Activated CD4-positive, alpha-beta memory T cell treated with anti-CD3 and anti-CD28 coated beads for 36 hours (primary cell): ENCODE measurements around the gene TMC7. TPM values are rescaled to one million over a fixed set of nuclear protein-coding genes. Genes with fewer than 3 reads are reported as not detected.

Experiments used
- CTCF ChIA-PET: fragments of 350-600 bp; sonication (Branson Sonifier 250); formaldehyde crosslinking; loops from one replicate; lab custom pipeline; 2021; ENCODE audit warnings: antibody characterized with exemption, inconsistent platforms; lab: Charles Lee
- POLR2A ChIA-PET: fragments of 350-600 bp; sonication (Branson Sonifier 250); formaldehyde crosslinking; loops from one replicate; lab custom pipeline; 2021; ENCODE audit warnings: antibody characterized with exemption; lab: Charles Lee
- DNase-seq: peaks from one replicate; pipeline ENCODE4 v3.0.0-alpha.2; 2020
- H3K27ac Mint-ChIP-seq: one replicate; pipeline ENCODE4 v1.8.0; 2021; ENCODE audit warnings: mixed read lengths
- H3K27me3 Mint-ChIP-seq: one replicate; pipeline ENCODE4 v1.8.0; 2021; ENCODE audit warnings: mixed read lengths
- H3K36me3 Mint-ChIP-seq: one replicate; pipeline ENCODE4 v1.8.0; 2021; ENCODE audit warnings: mixed read lengths
- H3K4me1 Mint-ChIP-seq: one replicate; pipeline ENCODE4 v1.8.0; 2021; ENCODE audit warnings: low read depth, mixed read lengths
- H3K4me3 Mint-ChIP-seq: one replicate; pipeline ENCODE4 v1.8.0; 2021; ENCODE audit warnings: mild to moderate bottlenecking, mixed read lengths
- H3K9me3 Mint-ChIP-seq: one replicate; pipeline ENCODE4 v1.8.0; 2021; ENCODE audit warnings: mixed read lengths
- intact Hi-C: fragments of 100-400 bp; cut with micrococcal nuclease; formaldehyde crosslinking; loops from one replicate; pipeline ENCODE4 v1.15.1; 2023
- total RNA-seq, 2 experiments: library from RNA; stranded (reverse); gene quantifications; one replicate each; pipeline ENCODE4 v1.2.3, GENCODE V29; 2021

TMC7 gene
- total RNA-seq, 2 experiments from 2014 or later: not detected

DNA sequence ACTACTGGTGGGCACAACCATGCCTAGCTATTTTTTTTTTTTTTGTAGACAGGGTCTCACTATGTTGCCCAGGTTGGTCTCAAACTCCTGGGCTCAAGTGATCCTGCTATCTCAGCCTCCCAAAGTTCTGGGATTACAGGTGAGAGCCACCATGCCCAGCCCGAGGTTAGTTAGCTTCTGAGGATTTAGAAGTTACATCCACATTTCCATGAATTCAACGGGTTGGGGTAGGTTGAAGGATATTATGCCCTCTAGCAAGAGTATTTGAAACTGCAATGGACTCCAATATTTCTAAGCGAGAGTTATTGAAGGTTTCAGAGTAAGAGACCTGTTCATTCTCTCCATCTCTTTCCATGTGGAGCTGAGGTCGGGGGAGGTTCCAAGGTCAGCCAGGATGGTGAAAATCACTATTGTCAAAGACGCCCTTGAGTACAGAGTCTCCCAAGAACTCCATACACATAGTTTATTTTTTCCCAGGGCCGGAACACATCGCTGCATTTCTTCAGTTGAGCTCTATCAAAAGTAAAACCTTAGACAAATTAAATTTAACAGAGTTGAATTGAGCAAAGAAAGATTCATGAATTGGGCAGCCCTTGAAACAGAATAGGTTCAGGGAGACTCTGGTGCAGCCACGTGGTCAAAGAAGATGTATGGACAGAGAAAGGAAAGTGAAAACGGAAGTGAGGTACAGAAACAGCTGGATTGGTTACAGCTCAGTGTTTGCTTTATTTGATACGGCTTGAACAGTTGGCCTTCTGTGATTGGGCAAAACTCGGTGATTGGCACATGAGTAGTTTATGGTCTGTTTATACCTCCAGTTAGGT lies 111.0 kb downstream of the TMC7 start:
- ChIA-PET CTCF (interaction anchor here (0.6 to 2.6 kb wide), 8 partner anchors 9 to 150 kb away, joined by 3 to 14 read pairs (median 4); no protein-coding TSS in a partner anchor), POLR2A (interaction anchor here (0.6 to 1.5 kb wide), 2 partner anchors 19 to 429 kb away, joined by 3 read pairs; partner anchors contain the start of genes CCP110 and ITPRIPL2)
- DNase-seq: no peak
- Mint-ChIP-seq H3K27me3 (peaks cover 3% of the 10 kb centered on the region), H3K27ac (no peak overlapping the region), H3K4me3 (no peak overlapping the region), H3K36me3 (peaks cover 2% of the 10 kb centered on the region), H3K4me1 (peaks cover 7% of the 10 kb centered on the region), H3K9me3 (peaks cover 21% of the 10 kb centered on the region)
- intact Hi-C loops: no loop called here

DNA sequence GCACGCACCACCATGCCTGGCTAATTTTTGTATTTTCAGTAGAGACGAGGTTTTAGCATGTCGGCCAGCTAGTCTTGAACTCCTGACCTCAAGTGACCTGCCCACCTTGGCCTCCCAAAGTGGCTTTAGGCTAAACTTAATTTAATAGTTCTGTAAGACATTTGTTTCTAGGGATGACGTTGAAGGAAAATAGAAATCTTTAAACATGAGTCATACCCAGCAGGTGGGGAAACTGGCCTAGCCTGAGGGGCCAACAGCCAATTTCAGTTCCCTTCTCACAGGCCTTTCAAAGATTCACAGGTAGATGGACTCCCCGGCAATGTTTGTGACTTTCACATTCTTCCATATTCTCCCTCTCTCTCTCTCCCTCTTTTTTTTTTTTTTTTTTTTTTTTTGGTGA lies 111.9 kb downstream of the TMC7 start:
- H3K4me3 Mint-ChIP-seq: no peak overlapping the region
- no peak for DNase-seq
- peaks cover 7% of the 10 kb centered on the region for H3K4me1 Mint-ChIP-seq
- peaks cover 2% of the 10 kb centered on the region for H3K36me3 Mint-ChIP-seq
- ChIA-PET POLR2A (interaction anchor here (1.5 kb wide), 1 partner anchor 18 kb away, joined by 3 read pairs; the partner anchor contains the start of gene ITPRIPL2), CTCF (interaction anchor here (1.2 to 2.6 kb wide), 2 partner anchors 10 to 84 kb away, joined by 4 to 14 read pairs; no protein-coding TSS in a partner anchor)
- peaks cover 3% of the 10 kb centered on the region for H3K27me3 Mint-ChIP-seq
- peaks cover 20% of the 10 kb centered on the region for H3K9me3 Mint-ChIP-seq
- intact Hi-C loops: no loop called here
- no peak overlapping the region for H3K27ac Mint-ChIP-seq

DNA sequence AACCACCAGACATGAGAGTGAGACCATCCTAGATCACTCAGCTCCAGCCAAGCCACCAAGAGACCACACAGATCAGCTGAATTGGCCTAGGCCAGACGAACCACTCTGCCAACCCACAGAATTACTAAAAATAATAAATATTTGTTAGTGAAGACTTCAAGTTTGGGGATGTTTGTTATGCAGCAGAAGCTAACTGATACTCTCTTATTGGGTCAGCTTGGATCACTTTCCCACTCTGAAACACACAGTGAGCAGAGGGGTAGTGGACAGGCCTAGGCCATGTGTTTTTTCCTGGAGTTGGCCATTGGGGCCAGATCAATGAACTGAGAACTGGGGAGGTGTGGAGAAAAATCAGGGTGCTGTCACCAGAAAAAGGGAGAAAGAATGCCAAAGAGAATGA lies 114.4 kb downstream of the TMC7 start:
- H3K27me3 Mint-ChIP-seq: peaks cover 3% of the 10 kb centered on the region
- H3K4me1 Mint-ChIP-seq: peaks cover 7% of the 10 kb centered on the region
- no peak overlapping the region for H3K27ac Mint-ChIP-seq
- ChIA-PET POLR2A (no interaction called here), CTCF (interaction anchor here (1.2 kb wide), 1 partner anchor 12 kb away, joined by 3 read pairs; no protein-coding TSS in a partner anchor)
- peaks cover 2% of the 10 kb centered on the region for H3K36me3 Mint-ChIP-seq
- intact Hi-C loops: no loop called here
- H3K9me3 Mint-ChIP-seq: peaks cover 3% of the 10 kb centered on the region
- DNase-seq: no peak
- H3K4me3 Mint-ChIP-seq: no peak overlapping the region

DNA sequence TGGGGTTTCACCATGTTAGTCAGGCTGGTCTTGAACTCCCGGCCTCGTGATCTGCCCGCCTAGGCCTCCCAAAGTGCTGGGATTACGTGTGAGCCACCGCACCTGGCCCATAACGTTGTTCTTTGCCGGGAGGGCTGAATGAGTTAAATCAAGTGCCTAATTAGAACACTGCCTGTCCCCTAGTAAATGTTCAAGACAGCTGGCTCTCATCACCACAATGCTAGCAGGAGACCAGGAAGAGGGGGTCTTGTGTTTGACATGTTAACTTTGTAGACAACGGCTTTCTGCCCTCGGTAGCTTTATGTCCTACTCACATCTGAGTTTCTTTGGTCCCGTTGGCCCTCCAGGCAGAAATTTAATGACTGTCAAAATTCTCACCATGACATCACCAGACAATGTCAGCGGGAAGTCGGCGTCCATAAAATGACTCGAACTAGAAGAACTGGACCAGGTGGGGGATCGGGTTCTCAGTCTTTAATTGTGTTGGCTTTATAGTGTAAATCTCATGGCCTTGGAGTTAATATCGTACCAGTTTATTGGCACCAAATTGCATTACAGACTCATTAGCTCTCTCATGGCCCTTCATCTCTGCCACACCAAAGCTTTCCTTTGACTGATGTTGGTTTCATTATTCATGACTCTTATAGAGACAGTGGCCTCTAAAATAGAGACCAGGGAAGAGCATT lies 118.6 kb downstream of the TMC7 start:
- ChIA-PET POLR2A (no interaction called here), CTCF (no interaction called here)
- intact Hi-C loops: no loop called here
- Mint-ChIP-seq H3K4me1 (peaks cover under 1% of the 10 kb centered on the region), H3K9me3 (peaks cover 3% of the 10 kb centered on the region), H3K27me3 (peaks cover 4% of the 10 kb centered on the region), H3K27ac (no peak overlapping the region), H3K4me3 (no peak overlapping the region), H3K36me3 (peaks cover 2% of the 10 kb centered on the region)
- DNase-seq: no peak

DNA sequence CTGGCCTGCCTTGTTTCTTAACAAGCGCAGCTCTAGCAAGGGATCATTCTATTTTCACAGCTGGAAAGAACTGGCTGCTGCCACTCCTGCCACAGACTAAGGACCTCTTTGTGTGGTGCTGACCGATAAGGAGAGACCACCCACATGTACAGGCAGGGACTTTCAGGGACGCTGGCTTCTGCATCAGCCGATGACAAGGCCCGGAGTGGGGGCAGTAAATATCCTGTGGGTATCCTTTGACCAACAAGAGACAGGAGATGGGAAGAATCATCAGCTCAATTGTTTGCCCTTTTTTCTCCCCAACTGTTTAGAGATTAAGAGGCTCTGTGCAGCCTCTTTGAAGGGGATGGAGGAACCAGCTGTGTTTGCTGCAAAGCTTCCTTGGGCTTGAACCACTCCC lies 120.9 kb downstream of the TMC7 start:
- intact Hi-C loops: no loop called here
- DNase-seq: no peak
- Mint-ChIP-seq H3K27me3 (peaks cover 2% of the 10 kb centered on the region), H3K27ac (no peak overlapping the region), H3K4me3 (no peak overlapping the region), H3K9me3 (no peaks in the 10 kb centered on the region), H3K4me1 (peaks cover 5% of the 10 kb centered on the region), H3K36me3 (no peaks in the 10 kb centered on the region)
- POLR2A ChIA-PET: no interaction called here
- CTCF ChIA-PET: no interaction called here

DNA sequence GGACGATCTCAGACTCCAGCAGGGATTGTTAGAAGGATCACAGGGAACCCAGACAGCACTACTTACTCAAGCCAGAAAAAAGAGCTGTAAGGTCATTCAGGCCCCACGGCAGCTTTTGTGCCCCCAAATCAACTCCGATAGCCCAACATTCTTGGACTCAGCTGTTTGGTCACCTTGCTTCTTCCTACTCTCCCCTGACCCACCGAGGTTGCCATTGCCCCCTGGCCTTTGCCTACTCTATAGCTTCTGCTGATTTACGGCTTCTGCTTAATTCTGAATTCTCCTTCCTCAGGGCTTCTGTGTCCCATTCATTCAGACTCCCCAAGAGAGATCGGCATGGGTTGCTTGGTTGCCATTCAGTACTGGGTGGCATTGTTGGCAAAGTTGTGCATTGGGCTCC lies 121.4 kb downstream of the TMC7 start:
- intact Hi-C loops: no loop called here
- Mint-ChIP-seq H3K36me3 (no peaks in the 10 kb centered on the region), H3K9me3 (no peaks in the 10 kb centered on the region), H3K4me3 (no peak overlapping the region), H3K27me3 (peaks cover 2% of the 10 kb centered on the region), H3K27ac (no peak overlapping the region), H3K4me1 (peaks cover 5% of the 10 kb centered on the region)
- no peak for DNase-seq
- ChIA-PET POLR2A (no interaction called here), CTCF (no interaction called here)

DNA sequence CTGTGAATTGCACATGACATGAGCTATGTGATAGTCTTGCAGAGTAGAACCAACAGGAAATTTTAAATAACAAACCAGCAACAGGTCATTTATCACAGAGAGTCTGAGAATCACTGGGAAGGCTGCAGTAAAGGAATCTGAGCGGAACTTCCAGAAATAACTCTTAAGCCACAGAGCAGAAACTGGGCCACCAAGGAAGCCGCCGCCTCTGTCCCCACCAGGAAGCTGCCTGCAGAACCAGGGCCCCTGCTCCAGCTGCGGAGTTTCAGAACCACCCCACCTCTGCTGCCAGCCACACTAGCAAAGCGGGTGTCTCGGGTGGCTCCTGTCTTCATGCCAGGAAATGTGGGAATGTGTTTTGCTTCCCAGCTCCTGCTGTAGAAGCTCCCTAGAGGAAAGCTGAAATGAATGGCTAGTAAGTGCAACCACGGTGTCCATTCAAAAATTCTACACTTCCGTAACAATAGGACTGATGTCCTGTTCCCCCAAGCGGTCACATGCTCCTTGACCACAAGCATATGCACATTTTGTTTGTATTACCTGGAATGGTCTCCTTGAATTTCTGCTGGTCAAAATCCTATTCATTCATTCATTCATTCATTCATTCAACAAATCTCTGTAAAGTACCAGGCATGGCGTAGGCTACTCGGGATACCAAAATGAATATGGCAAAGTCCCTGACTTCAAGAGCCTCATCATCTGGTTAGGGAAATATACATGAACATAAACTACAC lies 122.3 kb downstream of the TMC7 start:
- Mint-ChIP-seq H3K36me3 (no peaks in the 10 kb centered on the region), H3K4me3 (no peak overlapping the region), H3K4me1 (peaks cover 5% of the 10 kb centered on the region), H3K27ac (no peak overlapping the region), H3K27me3 (peaks cover 2% of the 10 kb centered on the region), H3K9me3 (no peaks in the 10 kb centered on the region)
- ChIA-PET CTCF (no interaction called here), POLR2A (interaction anchor here (0.6 kb wide), 1 partner anchor 9 kb away, joined by 3 read pairs; no protein-coding TSS in a partner anchor)
- DNase-seq: no peak
- intact Hi-C loops: no loop called here

DNA sequence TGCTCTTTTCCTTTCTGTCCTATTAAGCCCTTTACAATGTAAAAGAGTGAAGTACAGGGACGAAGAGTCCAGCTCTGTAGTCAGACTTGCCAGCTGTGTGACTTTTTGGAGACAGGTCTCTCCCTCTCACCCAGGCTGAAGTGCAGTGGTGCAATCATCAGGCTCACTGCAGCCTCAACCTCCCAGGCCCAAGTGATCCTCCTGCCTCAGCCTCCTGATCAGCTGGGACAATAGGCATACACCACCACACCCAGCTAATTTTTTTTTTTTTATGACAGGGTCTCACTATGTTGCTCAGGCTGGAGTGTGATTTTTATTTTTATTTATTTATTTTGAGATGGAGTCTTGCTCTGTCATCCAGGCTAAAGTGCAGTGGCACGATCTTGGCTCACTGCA lies 122.9 kb downstream of the TMC7 start:
- Mint-ChIP-seq H3K4me3 (no peak overlapping the region), H3K27me3 (peaks cover 2% of the 10 kb centered on the region), H3K36me3 (no peaks in the 10 kb centered on the region), H3K4me1 (peaks cover 5% of the 10 kb centered on the region), H3K27ac (no peak overlapping the region), H3K9me3 (no peaks in the 10 kb centered on the region)
- intact Hi-C loops: no loop called here
- ChIA-PET POLR2A (interaction anchor here (0.6 kb wide), 1 partner anchor 8 kb away, joined by 3 read pairs; no protein-coding TSS in a partner anchor), CTCF (no interaction called here)
- no peak for DNase-seq

DNA sequence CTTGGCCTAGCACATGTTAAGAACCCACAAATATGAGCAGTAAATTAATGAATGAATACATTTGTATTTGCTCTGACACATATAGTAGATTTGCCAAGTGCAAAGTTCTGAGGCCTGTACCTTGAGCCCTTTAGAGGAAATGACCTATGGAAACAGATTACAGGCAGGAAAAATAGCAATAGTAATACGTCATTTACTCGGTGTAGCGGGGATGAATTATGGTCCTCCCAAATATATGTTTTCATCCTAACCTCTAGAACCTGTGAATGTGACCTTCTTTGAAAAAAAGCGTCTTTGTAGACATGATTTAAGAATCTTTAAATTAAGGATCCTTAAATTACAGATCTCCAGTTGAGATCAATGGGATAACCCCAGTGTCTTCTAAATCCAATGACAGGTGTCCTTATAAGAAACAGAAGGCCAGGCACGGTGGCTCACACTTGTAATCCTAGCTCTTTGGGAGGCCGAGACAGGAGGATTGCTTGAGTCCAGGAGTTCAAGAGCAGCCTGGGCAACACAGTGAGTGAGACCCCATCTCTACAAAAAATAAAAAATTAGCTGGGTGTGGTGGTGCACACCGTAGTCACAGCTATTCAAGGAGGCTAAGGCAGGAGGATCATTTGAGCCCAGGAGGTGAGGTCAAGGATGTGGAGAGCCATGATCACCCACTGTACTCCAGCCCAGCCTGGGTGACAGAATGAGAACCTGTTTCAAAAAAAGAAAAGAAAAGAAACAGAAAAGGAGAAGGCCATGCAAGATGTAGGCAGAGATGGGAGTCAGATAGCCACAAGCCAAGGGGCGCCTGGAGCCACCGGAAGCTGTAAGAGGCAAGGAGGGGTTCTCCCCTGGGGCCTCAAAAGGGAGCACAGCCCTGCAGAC lies 124.9 kb downstream of the TMC7 start:
- intact Hi-C loops: no loop called here
- ChIA-PET CTCF (interaction anchor here (1.2 kb wide), 1 partner anchor 9 kb away, joined by 3 read pairs; no protein-coding TSS in a partner anchor), POLR2A (interaction anchor here (0.6 to 0.8 kb wide), 2 partner anchors 9 to 576 kb away, joined by 3 to 4 read pairs; no protein-coding TSS in a partner anchor)
- Mint-ChIP-seq H3K27me3 (peaks cover 14% of the 10 kb centered on the region), H3K4me3 (no peak overlapping the region), H3K9me3 (no peaks in the 10 kb centered on the region), H3K36me3 (no peaks in the 10 kb centered on the region), H3K4me1 (peaks cover 7% of the 10 kb centered on the region), H3K27ac (no peak overlapping the region)
- no peak for DNase-seq

DNA sequence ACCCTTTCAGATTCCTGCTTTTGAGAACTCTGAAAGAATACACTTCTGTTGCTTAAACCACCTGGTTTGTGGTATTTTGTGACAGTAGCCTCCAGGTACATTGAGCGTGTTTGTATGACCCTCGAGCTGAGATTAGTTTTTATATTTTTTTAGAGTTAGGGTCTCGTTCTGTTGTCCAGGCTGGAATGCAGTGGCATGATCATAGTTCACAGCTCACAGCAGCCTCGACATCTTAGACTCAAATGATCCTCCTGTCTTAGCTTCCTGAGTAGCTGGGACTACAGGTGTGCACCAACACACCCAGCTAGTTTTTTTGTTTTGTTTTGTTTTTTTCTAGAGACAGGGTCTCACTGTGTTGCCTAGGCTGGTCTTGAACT lies 125.5 kb downstream of the TMC7 start:
- intact Hi-C loops: no loop called here
- Mint-ChIP-seq H3K36me3 (no peaks in the 10 kb centered on the region), H3K27me3 (peaks cover 14% of the 10 kb centered on the region), H3K4me3 (no peak overlapping the region), H3K9me3 (no peaks in the 10 kb centered on the region), H3K27ac (no peak overlapping the region), H3K4me1 (peaks cover 7% of the 10 kb centered on the region)
- CTCF ChIA-PET: no interaction called here
- POLR2A ChIA-PET: interaction anchor here (0.6 to 0.8 kb wide), 2 partner anchors 9 to 576 kb away, joined by 3 to 4 read pairs; no protein-coding TSS in a partner anchor
- DNase-seq: no peak
